Measurements from ENCODE around the gene PIEZO2.
"Not testable (repeated sequence)": the region's sequence is repeated elsewhere in the genome, so short reads cannot be mapped to it uniquely, and the experiment has no call there.

PIEZO2 gene

GRCh38 chr18:11148680-11149440 lies 509 bp downstream of the PIEZO2 start:
- no peak for DNase-seq (ENCODE audit: low read depth)

- DNase-seq (ENCODE audit: low read depth): no peak
Observed at GRCh38 chr18:11147962-11148679, 1.2 kb downstream of the PIEZO2 start.

GRCh38 chr18:11147371-11147951 lies 1.9 kb downstream of the PIEZO2 start:
- DNase-seq (ENCODE audit: low read depth): no peak

- DNase-seq (ENCODE audit: low read depth): no peak
Observed at GRCh38 chr18:11146947-11147345, 2.4 kb downstream of the PIEZO2 start.

- no peak for DNase-seq (ENCODE audit: low read depth)
Observed at GRCh38 chr18:11146238-11146946, 3.0 kb downstream of the PIEZO2 start.

GRCh38 chr18:11145413-11146191 lies 3.8 kb downstream of the PIEZO2 start:
- no peak for DNase-seq (ENCODE audit: low read depth)

GRCh38 chr18:11137400-11137799 lies 12.0 kb downstream of the PIEZO2 start:
- no peak for DNase-seq (ENCODE audit: low read depth)

- no peak for DNase-seq (ENCODE audit: low read depth)
Observed at GRCh38 chr18:11136241-11136640, 13.1 kb downstream of the PIEZO2 start.

GRCh38 chr18:11134940-11135339 lies 14.4 kb downstream of the PIEZO2 start:
- DNase-seq (ENCODE audit: low read depth): no peak

GRCh38 chr18:11129059-11129458 lies 20.3 kb downstream of the PIEZO2 start:
- DNase-seq (ENCODE audit: low read depth): not testable (repeated sequence)

- DNase-seq (ENCODE audit: low read depth): no peak
Observed at GRCh38 chr18:11125492-11126315, 23.7 kb downstream of the PIEZO2 start.

- DNase-seq (ENCODE audit: low read depth): no peak
Observed at GRCh38 chr18:11124054-11124453, 25.3 kb downstream of the PIEZO2 start.

GRCh38 chr18:11121443-11121849 lies 27.9 kb downstream of the PIEZO2 start:
- DNase-seq (ENCODE audit: low read depth): no peak

GRCh38 chr18:11119959-11120587 lies 29.3 kb downstream of the PIEZO2 start:
- no peak for DNase-seq (ENCODE audit: low read depth)

- no peak for DNase-seq (ENCODE audit: low read depth)
Observed at GRCh38 chr18:11119550-11119949, 29.8 kb downstream of the PIEZO2 start.

- no peak for DNase-seq (ENCODE audit: low read depth)
Observed at GRCh38 chr18:11118051-11118766, 31.2 kb downstream of the PIEZO2 start.

- DNase-seq (ENCODE audit: low read depth): no peak
Observed at GRCh38 chr18:11115276-11115675, 34.1 kb downstream of the PIEZO2 start.

GRCh38 chr18:11114653-11115052 lies 34.7 kb downstream of the PIEZO2 start:
- DNase-seq (ENCODE audit: low read depth): no peak

GRCh38 chr18:11113937-11114336 lies 35.4 kb downstream of the PIEZO2 start:
- no peak for DNase-seq (ENCODE audit: low read depth)
